GM19372 (cell line): ENCODE data around the gene TAB2.

Experiments used
- ATAC-seq: cut with Tn5 transposase; IDR thresholded peaks from one replicate; pipeline ENCODE4 v1.9.1; 2021; ENCODE audit warnings: mild to moderate bottlenecking, low read depth, moderate library complexity; ENCODE audit not compliant: unreplicated experiment

The TAB2 gene

DNA sequence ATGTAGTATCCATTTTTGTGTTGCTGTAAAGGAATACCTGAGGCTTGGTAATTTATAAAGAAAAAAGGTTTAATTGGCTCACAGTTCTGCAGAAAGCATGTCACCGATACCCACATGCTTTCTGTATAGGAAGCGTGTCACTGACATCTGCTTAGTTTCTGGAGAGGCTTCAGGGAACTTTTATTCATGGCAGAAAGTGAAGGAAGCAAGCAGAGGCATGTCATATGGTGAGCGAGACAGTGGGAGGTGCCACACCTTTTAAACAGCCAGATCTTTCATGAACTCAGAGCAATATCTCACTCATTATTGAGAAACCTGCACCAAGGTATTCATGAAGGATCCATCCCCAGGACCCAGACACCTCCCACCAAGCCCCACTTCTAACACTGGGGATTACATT lies 86.0 kb downstream of the TAB2 start:
- ATAC-seq = no peak

DNA sequence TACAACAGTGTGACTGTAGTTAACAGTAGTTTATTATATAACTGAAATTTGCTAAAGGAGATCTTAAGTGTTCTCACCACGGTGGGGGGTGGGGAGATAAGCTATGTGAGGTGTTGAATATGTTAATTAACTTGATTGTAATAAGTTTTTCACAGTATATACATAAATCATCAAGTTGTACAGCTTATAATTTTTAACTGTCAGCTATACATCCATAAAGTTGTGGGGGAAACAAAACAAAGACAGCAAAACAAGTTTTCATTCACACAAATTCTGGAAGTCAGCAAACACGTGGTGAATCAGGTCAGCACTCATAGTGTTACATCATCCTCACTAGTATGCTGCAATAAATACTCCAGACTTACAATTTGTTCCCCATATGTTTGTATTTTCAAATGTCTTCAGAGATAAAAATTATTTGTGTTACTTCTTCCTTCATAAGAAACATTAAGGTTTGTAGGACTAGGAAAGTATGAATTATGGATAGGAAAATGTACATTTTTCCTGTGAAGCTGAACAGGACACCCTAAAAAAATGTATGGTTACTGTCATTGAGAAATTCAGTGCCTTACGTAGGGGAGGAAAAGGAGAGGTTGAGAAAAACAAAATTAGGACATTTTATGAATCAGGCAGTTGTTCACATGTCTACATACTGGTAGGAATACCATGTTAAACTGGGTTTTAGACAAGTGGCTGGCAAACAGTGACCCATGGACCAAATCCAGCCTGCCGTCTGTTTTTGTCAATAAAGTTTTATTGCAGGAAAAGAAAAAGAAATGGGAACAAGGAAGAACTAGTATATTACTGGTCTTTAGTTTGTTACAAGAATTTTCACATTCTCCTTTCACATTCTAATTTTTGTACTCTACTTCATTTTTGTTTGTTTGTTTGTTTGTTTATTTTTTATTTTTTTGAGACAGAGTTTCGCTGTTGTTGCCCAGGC lies 88.6 kb downstream of the TAB2 start:
- ATAC-seq = no peak

DNA sequence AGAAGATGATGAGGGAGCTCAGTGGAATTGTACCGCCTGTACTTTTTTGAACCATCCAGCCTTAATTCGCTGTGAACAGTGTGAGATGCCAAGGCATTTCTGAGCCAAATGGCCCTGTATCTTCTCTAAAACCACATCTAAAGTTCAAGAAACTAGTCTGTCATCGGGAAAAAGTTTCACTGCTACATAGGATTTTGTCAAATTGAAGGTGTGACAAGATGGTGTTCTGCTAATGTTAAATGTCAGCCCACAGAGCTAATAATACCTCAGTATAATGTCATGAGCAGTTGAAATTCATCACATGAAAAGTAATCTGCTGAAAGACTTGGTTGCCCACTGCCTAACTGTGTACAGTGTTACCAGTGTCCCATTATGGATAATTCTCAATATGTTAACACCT lies 92.1 kb downstream of the TAB2 start:
- no peak for ATAC-seq

DNA sequence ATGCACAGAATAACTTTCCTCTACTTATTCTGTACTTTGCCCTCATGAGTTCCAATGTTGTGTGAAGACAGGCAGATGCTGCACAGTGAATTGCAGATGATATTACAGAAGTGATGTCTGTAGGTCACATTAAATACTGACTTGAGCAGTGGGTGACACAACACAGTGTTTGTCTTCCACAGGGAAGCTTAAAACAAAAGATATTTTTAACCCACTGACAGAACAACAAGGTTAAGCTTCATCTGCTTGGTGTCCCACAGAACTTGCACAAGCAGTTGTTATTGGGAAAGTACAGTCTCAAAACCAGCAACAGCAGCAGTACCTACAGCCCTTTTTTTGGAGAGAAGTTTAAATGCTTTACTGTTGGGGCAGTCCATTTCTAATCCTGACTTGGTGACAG lies 93.0 kb downstream of the TAB2 start:
- ATAC-seq = no peak

DNA sequence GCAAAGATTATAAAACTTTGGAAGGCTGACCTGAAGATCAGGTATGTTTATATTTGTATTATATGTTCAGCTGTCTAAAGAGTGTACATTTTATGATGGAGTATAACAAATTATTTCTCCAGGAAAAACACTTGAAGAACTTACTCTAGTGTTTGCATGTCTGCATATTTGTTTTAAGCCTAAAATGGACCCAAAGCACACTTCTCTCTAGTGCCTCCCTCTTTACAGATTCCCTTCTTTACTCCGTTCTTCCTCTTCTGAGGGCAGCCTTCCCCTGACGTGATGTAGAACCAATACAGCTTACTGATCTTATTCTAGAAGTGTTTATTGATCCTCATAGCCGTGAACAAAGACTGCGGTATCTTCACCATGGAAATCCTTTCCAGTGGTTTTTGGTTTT lies 96.5 kb downstream of the TAB2 start:
- ATAC-seq = no peak

DNA sequence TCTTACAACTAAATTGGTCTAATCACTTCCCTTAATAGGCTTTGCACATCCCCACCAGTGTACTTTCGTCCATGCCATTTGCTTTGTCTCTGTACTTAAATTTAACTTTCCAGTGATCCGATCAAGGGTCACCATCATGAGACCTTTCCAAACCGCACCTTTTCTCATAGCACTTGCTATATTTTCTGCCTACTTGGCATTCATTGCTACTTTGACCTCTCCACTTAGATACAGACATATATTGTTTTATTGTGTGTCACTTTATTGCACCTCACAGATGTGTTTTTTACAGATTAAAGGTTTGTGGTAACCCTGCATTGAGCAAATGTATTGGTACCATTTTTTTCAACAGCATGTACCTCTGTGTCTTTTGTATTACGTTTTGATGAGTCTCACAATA lies 97.3 kb downstream of the TAB2 start:
- no peak for ATAC-seq

DNA sequence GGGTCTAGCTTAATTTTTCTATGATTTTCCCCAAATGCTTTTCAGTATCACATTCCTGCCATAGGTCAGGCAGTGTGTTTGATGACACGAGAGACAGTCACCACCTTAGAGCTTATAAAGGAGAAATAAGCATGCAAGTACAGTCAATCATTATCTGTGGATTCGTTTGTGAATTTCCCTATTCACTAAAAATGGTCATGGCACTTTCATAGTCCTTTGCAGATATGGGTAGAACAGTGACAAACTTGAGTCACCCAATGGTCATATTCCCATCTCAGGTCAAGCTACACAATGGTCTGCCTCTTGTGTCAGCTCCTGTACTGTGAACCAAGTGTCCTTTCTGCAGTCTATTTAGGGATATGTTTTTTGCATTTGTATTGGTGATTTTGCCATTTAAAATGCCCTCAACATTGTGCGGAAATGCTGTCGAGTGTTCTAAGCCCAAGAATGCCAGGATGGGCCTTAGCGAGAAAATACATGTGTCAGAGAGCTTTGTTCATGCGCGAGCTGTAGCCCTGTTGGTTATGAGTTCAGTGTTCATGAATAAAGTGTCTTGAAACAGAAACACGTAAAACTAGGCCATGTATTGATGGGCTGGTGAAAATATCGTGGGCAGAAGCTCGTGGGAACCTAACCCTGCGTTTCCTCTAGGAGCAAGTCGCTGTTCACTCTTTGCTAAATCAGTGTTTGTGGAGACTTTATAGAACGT lies 102.3 kb downstream of the TAB2 start:
- no peak for ATAC-seq

DNA sequence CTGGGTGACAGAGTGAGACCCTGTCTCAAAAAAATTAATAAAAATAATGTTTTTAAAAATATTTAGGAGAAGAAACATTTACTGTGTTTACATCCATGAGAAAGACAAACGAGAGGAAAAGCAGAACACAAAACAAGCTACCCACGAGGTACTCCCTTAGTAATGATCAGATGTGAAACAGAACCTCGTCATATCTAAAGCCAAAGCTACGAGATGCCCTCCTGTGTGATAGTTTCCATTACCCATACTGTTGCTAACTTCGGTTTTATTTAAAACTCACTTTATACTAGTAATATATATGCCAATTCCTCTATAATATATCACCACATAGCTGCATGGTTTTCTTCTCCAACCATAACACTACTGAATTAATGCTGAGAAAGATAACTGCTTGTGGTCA lies 103.6 kb downstream of the TAB2 start:
- no peak for ATAC-seq

DNA sequence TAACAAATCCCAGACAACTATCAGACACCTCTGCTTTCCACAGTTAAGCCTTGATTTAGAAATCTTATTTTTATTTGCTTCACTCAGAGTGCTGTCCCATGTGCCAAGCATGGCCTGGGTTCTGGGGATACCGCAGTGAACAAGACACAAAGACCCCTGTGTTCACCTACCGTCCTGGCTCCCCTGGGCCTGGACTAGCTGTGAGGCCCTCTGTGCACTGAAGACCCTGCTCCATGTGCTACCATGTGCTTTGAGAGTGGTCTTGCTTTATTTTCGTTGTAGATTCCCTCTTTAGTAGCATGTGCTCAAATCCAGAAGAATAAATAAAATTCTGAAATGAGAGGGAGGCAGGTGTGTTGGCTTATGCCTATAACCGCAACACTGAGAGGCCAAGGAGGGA lies 105.1 kb downstream of the TAB2 start:
- ATAC-seq = no peak

DNA sequence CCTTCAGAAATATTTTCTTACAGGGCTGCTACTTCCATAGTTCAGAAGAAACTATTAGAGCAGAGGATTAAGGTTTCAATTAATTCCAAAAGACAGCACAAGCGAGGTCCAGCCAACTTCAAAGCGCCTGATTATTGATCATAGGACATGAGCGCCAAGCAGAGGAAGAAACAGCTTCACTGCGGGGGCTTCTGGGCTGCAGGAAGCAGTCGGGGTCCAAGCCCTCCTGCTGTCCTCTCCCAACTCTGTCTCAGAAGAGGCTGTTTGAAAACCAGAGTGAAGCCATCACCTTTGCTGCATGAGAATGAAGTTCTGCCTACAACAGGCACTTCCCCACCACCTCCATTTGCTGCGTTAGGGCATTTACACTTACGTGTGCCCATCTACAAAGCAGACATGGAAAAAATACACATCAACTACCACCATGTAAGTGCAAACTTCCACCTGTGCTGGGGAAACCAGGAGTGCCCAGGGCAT lies 106.5 kb downstream of the TAB2 start:
- ATAC-seq = no peak

DNA sequence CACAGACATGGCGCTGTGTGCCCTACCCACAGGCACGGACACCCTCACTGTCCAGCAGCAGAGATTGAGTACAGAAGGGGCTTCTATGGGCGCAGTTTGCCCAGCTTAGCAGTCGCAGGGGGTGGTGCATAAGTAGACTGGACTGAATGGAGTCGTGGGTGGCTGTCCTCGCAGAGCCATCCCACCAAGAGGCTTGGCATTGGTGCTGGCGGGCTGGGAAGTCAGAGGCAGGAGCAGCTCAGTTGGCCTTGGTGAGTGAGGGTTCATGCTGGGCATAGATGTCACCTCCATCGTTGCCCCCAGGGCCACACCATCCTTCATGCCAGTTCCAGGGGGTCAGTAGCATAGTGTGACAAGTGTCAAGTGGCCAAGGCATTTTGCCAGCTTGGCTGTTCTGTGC lies 107.7 kb downstream of the TAB2 start:
- no peak for ATAC-seq

DNA sequence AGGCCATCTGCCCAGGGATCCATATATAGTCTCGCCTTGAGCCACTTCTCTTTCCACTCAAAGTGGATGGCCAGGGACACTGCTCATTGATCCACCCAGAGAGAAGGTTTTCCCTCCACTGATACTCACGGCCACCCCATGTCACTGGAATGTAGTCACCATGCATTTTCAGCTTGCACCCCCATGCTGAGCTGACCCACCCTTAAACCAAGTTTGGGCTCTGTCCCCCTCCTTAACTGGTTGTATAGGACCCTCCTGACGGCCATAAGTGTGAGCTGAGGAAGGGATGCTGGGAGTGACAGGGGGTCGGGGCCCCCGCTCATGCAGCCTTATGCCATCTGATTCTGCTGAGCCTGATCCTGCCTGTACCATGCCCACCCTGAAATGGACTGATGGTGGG lies 108.2 kb downstream of the TAB2 start:
- ATAC-seq = no peak

DNA sequence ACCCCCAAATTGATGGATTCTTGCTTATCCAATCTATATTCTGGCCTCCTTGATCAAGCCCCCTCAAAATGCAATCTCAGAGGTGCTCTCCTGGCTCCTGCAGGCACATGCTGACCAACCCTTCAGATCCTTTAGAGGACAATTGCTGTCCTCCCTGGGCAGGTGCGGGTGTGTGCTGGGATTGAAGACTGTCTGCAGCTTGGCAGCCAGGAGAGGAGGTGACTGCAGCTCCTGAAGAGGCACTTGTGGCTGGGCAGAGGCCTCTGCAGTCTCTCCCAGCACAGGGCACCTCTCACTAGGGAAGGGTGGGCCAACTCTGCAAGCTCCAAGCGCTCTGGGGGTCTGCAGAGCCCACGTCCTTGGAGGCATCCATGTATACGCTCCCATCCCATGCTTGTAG lies 111.1 kb downstream of the TAB2 start:
- no peak for ATAC-seq

DNA sequence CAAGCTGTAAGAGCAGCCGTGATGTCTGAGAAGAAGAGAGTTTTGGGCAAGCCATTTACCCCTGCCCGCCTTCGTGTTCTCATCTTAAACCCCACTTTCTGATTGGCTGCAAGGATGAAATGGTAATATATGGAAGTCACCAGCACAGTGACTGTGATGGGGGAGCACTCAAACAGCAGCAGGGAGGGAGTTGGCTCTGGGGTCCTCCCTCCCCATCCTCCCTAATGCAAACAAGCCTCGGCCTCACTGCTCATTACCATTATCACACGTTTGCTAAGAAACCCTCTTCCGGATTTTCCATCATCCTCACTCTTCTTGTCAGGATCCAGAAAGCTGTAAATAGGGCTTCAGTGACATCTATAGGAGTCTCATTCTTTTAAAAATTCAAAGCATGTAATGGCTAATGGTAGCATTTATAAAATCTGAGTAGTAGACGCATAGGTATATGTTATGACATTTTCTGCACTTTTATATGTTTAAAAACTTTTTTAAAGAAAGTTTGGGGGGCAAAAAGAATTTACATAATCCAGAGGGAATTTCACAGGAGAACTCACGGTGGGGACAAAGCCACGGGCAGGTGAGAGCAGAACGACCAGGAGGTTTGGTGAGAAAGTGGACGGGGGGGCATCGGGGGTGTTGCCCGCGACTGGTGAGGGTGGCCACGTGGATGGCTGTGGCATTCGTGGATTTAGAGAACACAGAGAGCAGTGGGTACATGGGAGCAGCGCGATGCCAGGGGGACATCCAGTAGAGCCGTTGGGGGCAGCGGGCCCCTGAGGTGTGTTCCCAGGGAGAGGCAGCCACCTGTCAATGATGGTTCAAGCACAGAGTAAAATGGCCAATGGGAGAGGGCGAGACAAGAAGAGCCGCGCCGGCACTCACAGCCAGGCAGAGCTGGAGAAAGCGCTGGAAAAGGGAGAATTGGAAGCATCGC lies 112.2 kb downstream of the TAB2 start:
- ATAC-seq = no peak

DNA sequence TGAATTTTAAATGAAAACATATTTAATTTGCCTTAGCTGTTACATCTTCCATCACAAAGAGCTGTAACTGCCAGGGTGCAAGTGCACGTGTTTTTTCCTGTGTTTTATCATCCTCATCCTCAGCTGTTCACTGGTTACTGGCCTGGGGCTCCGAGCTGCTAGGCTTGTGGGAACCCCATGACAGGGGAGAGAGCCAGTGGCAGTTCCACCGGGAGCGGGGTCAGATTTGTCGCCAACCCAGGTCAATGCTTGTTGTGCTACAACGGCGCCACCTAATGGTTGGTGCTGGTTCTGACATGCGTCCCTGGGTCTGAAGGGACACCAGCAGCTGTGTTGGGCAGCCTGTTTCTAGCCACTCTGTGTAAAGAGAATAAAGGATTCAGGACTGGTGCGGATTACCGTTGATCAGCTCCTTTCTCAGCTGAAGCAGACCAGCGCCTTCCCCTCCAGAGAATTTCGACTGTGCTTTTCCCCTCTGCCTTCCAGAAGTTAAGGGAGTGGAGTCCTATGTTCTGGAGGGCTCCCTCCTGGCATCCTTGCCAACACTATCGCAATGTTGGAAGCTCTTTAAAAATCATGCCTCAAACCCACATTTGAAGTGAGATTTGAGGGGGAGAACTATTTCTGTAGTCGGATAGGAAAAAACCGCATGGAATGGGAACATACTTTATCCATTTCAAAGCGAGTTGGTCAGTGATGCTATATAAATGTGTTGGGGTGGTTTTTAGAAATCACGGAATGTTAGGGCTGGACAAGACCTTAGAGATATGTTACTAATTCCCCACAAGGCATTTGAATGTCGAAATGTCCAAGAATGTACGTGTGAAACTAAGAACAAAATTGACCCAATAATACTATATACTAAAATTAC lies 114.6 kb downstream of the TAB2 start:
- ATAC-seq = peak; percentile 90

DNA sequence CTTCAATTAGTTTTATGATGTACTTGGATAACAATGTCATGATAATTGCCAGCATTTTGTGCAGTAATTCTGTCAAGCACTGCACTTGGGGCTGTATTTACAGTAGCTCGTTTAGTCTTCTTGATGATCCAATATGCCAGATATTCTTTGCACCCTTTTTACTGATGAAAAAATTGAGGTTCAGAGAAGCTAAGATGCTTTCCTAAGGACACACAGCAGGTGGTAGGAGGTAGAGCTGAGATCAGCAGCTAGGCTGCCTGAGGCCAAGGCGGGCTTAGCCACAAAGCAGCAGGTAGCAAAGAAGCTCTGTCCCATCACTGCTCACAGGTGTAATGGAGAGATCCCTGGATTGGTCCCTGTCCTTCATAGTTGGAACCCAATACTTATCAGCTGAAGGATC lies 115.9 kb downstream of the TAB2 start:
- ATAC-seq = no peak

DNA sequence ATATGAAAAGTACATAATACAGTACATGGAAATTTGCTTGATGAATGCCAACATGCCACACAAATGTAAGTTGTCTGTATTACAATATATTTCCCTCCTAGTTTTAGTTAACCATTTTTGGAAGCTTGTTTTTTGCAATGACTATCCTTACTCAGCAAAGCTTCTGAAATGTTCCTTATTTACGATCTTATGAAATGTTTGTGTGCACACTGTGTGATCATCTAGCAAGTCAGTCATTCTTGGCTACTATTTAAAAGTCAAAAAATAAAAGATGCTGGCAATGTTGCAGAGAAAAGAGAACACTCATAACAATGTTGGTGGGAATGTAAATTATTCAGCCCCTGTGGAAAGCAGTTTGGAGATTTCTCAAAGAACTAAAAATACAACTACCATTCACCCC lies 116.4 kb downstream of the TAB2 start:
- ATAC-seq = no peak

DNA sequence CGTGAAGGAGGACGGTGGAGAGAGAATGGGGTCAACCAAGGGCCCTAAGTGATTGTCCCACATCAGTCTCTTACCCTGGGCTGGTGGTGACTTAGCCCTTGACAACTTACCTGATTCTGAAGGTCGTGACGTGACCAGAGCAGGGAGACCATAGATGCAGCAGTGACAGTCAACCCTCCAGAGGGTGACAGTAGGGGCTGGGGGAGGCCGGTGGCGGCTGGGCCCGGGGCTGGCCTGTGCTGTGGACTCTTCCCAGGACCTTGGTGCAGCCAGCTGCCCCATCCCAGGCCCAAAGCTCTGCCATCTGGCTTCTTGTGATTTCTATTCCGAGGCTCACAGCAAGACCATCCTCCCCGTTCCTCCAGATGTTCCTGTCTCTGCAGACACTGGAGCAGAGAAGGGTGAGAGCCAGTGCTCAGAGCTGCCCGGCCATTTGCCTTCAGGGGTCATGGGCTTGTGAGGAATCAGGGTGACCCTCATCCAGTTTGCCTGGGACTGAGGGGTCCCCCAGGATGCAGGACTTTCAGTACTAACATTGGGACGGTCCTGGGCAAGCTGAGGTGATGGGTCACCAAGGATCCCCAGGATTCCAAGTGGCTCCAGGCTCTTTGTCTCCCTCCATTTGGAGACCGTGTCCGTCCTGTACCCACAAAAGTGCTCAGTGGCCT lies 118.5 kb downstream of the TAB2 start:
- no peak for ATAC-seq

DNA sequence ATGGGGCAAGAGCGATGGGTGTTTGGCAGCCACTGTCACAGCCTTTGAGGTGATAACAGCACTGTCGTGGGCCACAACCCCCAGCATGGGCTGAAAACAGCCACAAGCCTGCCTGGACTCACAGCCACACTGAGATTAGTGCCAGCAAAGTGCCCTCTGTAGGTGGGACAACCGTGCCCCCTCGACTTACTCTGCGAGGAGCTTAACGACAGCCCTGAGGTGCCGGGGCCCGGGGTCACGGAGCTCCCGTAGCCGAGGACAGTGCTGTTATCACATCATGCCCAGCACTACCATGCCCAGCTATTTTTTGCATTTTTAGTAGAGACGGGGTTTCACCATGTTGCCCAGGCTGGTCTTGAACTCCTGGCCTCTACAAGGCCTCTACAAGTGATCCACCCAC lies 119.1 kb downstream of the TAB2 start:
- ATAC-seq = no peak
